Measurements from ENCODE around the gene AZIN2. TPM values are rescaled to one million over a fixed set of nuclear protein-coding genes. Genes with fewer than 3 reads are reported as not detected.
A peak's percentile ranks its signal among the peaks of the same experiment; 100 is the strongest.

AZIN2 gene
- total RNA-seq, 1 experiment from 2014 or later: 2.4 TPM

- no TSS peak for BruUV-seq (replicated peaks)
- Histone ChIP-seq H3K4me1 (ENCODE audit: control insufficient read depth, insufficient read depth, low read length) (no peaks in the 10 kb centered on the region; the same call in 1 of the 2 replicates), H3K9me3 (ENCODE audit: control insufficient read depth, insufficient read depth, low read depth, low read length) (no peaks in the 10 kb centered on the region), H3K27ac (ENCODE audit: low read length) (no peak overlapping the region), H3K27me3 (ENCODE audit: control insufficient read depth, insufficient read depth, low read length) (no peaks in the 10 kb centered on the region), H3K36me3 (ENCODE audit: control insufficient read depth, insufficient read depth, low read length) (no peaks in the 10 kb centered on the region), H3K4me3 (ENCODE audit: low read depth in 2 of 2, low read length in 2 of 2) (no peak overlapping the region)
- in situ Hi-C loops (cut with HindIII; ENCODE audit: low pct_unique_long_range_greater_than_20kb, low sequenced_read_pairs): no loop called here
- ChIA-PET CTCF (interaction anchor here (0.5 kb wide), 1 partner anchor 8 kb away, joined by 5 read pairs; no protein-coding TSS in a partner anchor), POLR2A (no interaction called here)
- peak; percentile 67 for ATAC-seq
- no peak for TF ChIP-seq SIN3A (IDR thresholded peaks at IDR 0.05; ENCODE audit: borderline replicate concordance, insufficient read depth, low read depth, low read length)
- TF ChIP-seq TCF7L2 (IDR thresholded peaks at IDR 0.05; ENCODE audit: low read depth, low read length): no peak
- TF ChIP-seq REST (IDR thresholded peaks at IDR 0.05; ENCODE audit: insufficient read depth in 1 of 2, low read depth in 2 of 2, low read length in 1 of 2): no peak
- TF ChIP-seq CTCF (IDR thresholded peaks at IDR 0.05): no peak
- no peak for TF ChIP-seq POLR2AphosphoS5 (IDR thresholded peaks at IDR 0.05; ENCODE audit: low read depth, low read length)
- no peak for DNase-seq (ENCODE audit: low read depth, low spot score)
- intact Hi-C loops (cut with micrococcal nuclease; ENCODE audit: unreplicated experiment): no loop called here
Measured at GRCh38 chr1:33119532-33120217, 38.7 kb downstream of the AZIN2 start.

GRCh38 chr1:33120436-33121231 lies 39.7 kb downstream of the AZIN2 start:
- ChIA-PET POLR2A (no interaction called here), CTCF (interaction anchor here (0.5 kb wide), 1 partner anchor 9 kb away, joined by 5 read pairs; no protein-coding TSS in a partner anchor)
- in situ Hi-C loops (cut with HindIII; ENCODE audit: low pct_unique_long_range_greater_than_20kb, low sequenced_read_pairs): no loop called here
- Histone ChIP-seq H3K27me3 (ENCODE audit: control insufficient read depth, insufficient read depth, low read length) (no peaks in the 10 kb centered on the region), H3K9me3 (ENCODE audit: control insufficient read depth, insufficient read depth, low read depth, low read length) (no peaks in the 10 kb centered on the region), H3K36me3 (ENCODE audit: control insufficient read depth, insufficient read depth, low read length) (no peaks in the 10 kb centered on the region), H3K4me1 (ENCODE audit: control insufficient read depth, insufficient read depth, low read length) (no peaks in the 10 kb centered on the region; the same call in 1 of the 2 replicates), H3K4me3 (ENCODE audit: low read depth in 2 of 2, low read length in 2 of 2) (no peak overlapping the region), H3K27ac (ENCODE audit: low read length) (no peak overlapping the region)
- TF ChIP-seq SIN3A (IDR thresholded peaks at IDR 0.05; ENCODE audit: borderline replicate concordance, insufficient read depth, low read depth, low read length): no peak
- TF ChIP-seq POLR2AphosphoS5 (IDR thresholded peaks at IDR 0.05; ENCODE audit: low read depth, low read length): no peak
- TF ChIP-seq TCF7L2 (IDR thresholded peaks at IDR 0.05; ENCODE audit: low read depth, low read length): no peak
- TF ChIP-seq CTCF (IDR thresholded peaks at IDR 0.05): no peak
- no peak for TF ChIP-seq REST (IDR thresholded peaks at IDR 0.05; ENCODE audit: insufficient read depth in 1 of 2, low read depth in 2 of 2, low read length in 1 of 2)
- intact Hi-C loops (cut with micrococcal nuclease; ENCODE audit: unreplicated experiment): no loop called here
- ATAC-seq: peak; percentile 64; the same call in 1 of the 2 replicates
- no TSS peak for BruUV-seq (replicated peaks)
- no peak for DNase-seq (ENCODE audit: low read depth, low spot score)

Data from Panc1 (cell line).